HepG2 (cell line): ENCODE measurements around the gene ALB. TPM values are rescaled to one million over a fixed set of nuclear protein-coding genes. Genes with fewer than 3 reads are reported as not detected.

Experiments
- AKAP8 ChIP-seq: sonication (generic); formaldehyde crosslinking; IDR thresholded peaks from 2 replicates; pipeline ENCODE4 v1.5.1; 2020; ENCODE audit warnings: mild to moderate bottlenecking, missing genetic modification reagents
- HOXA7 ChIP-seq: sonication (generic); formaldehyde crosslinking; IDR thresholded peaks from 2 replicates; pipeline ENCODE4 v1.8.1; 2022; ENCODE audit warnings: mild to moderate bottlenecking, missing genetic modification reagents, moderate library complexity
- KDM5A ChIP-seq: fragments of 200-600 bp; sonication (generic); IDR thresholded peaks from 2 replicates; pipeline ENCODE4 v1.7.0; 2018; ENCODE audit warnings: antibody characterized with exemption, mild to moderate bottlenecking, low read length, borderline replicate concordance
- MLXIP ChIP-seq: sonication (generic); formaldehyde crosslinking; IDR thresholded peaks from 2 replicates; pipeline ENCODE4 v1.9.0; 2021; ENCODE audit warnings: missing genetic modification reagents, borderline replicate concordance
- NCOA1 ChIP-seq: sonication (generic); formaldehyde crosslinking; IDR thresholded peaks from 2 replicates; pipeline ENCODE4 v1.9.0; 2021; ENCODE audit warnings: missing genetic modification reagents
- PHF21A ChIP-seq: sonication (generic); formaldehyde crosslinking; IDR thresholded peaks from 2 replicates; pipeline ENCODE4 v1.5.0; 2020; ENCODE audit warnings: mild to moderate bottlenecking, missing genetic modification reagents
- PRMT3 ChIP-seq: sonication (generic); formaldehyde crosslinking; IDR thresholded peaks from 2 replicates; pipeline ENCODE4 v1.8.1; 2022; ENCODE audit warnings: low read depth, mild to moderate bottlenecking, moderate library complexity, missing genetic modification reagents, borderline replicate concordance
- REXO4 ChIP-seq: sonication (generic); formaldehyde crosslinking; IDR thresholded peaks from 2 replicates; pipeline ENCODE4 v1.8.0; 2022; ENCODE audit warnings: missing genetic modification reagents, mild to moderate bottlenecking, borderline replicate concordance
- RXRB ChIP-seq: IDR thresholded peaks from 2 replicates; pipeline ENCODE4 v1.6.1; 2016; ENCODE audit warnings: borderline replicate concordance, missing genetic modification reagents, missing compliant biosample characterization
- SALL2 ChIP-seq: sonication (generic); formaldehyde crosslinking; IDR thresholded peaks from 2 replicates; pipeline ENCODE4 v1.8.1; 2023; ENCODE audit warnings: mild to moderate bottlenecking, missing genetic modification reagents, inconsistent platforms
- SP2 ChIP-seq: sonication (generic); formaldehyde crosslinking; IDR thresholded peaks from 2 replicates; pipeline ENCODE4 v1.5.1; 2020; ENCODE audit warnings: mild to moderate bottlenecking, missing genetic modification reagents
- SYNCRIP ChIP-seq: fragments of 200-400 bp; formaldehyde crosslinking; IDR thresholded peaks from 2 replicates; pipeline ENCODE4 v1.6.1; 2018; ENCODE audit warnings: mild to moderate bottlenecking, low read depth, low read length; ENCODE audit not compliant: insufficient read depth
- ZFX ChIP-seq: sonication (generic); formaldehyde crosslinking; IDR thresholded peaks from 2 replicates; pipeline ENCODE4 v1.4.0; 2020; ENCODE audit warnings: mild to moderate bottlenecking, low read depth, missing genetic modification reagents, moderate library complexity
- ZNF20 ChIP-seq: sonication (generic); formaldehyde crosslinking; IDR thresholded peaks from 2 replicates; pipeline ENCODE4 v1.4.0; 2020; ENCODE audit warnings: mild to moderate bottlenecking, moderate library complexity, missing genetic modification reagents
- ZNF263 ChIP-seq: sonication (generic); formaldehyde crosslinking; IDR thresholded peaks from 2 replicates; pipeline ENCODE4 v1.4.0; 2020; ENCODE audit warnings: missing genetic modification reagents
- ZNF292 ChIP-seq: sonication (generic); formaldehyde crosslinking; IDR thresholded peaks from 2 replicates; pipeline ENCODE4 v1.8.1; 2022; ENCODE audit warnings: mild to moderate bottlenecking, low read depth, missing genetic modification reagents, borderline replicate concordance
- ZNF430 ChIP-seq: sonication (generic); formaldehyde crosslinking; IDR thresholded peaks from 2 replicates; pipeline ENCODE4 v1.9.0; 2021; ENCODE audit warnings: mild to moderate bottlenecking, missing genetic modification reagents
- ZNF747 ChIP-seq: sonication (generic); formaldehyde crosslinking; IDR thresholded peaks from 2 replicates; pipeline ENCODE4 v1.8.1; 2023; ENCODE audit warnings: missing genetic modification reagents, mild to moderate bottlenecking, borderline replicate concordance
- ZNF879 ChIP-seq: sonication (generic); formaldehyde crosslinking; IDR thresholded peaks from 2 replicates; pipeline ENCODE4 v1.8.1; 2023; ENCODE audit warnings: missing genetic modification reagents
- ZSCAN12 ChIP-seq: sonication (generic); formaldehyde crosslinking; IDR thresholded peaks from 2 replicates; pipeline ENCODE4 v1.9.0; 2021; ENCODE audit warnings: mild to moderate bottlenecking, missing genetic modification reagents
- polyA plus RNA-seq, 8 experiments: library from polyadenylated mRNA; depleted of rRNA in 3 of 8; stranded (reverse) in 7 of 8; unstranded in 1 of 8; fragments of >200 nt; fragmentation: Illumina TruSeq in 4 of 8; extraction: Trizol in 4 of 8; gene quantifications; 2 replicates each; pipeline versions ENCODE4 v1.2.1 to v1.2.3, GENCODE V29; 2011 to 2016; ENCODE audit warnings: low read depth in 4 of 8, missing spikeins in 1 of 8, mixed read lengths in 1 of 8; ENCODE audit not compliant: insufficient read depth in 1 of 8
- total RNA-seq, 5 experiments: library from RNA; depleted of rRNA; stranded (reverse); fragments of >200 nt; fragmentation: Illumina TruSeq; extraction: Trizol; gene quantifications; 2 replicates each; pipeline ENCODE4 v1.2.3, GENCODE V29; 2016; ENCODE audit warnings: low read depth in 1 of 5
- TF ChIP-seq, protein P1 (sequence below): sonication (generic); formaldehyde crosslinking; IDR thresholded peaks from 2 replicates; pipeline ENCODE4 v1.8.1; 2023; ENCODE audit warnings: mild to moderate bottlenecking, missing genetic modification reagents
- TF ChIP-seq, protein P2 (sequence below): IDR thresholded peaks from 2 replicates; pipeline ENCODE4 v1.6.1; 2016
- TF ChIP-seq, protein P3 (sequence below): sonication (generic); formaldehyde crosslinking; IDR thresholded peaks from 2 replicates; pipeline ENCODE4 v1.4.0; 2020; ENCODE audit warnings: missing genetic modification reagents

ALB gene
- total and polyA plus RNA-seq, 2 of the 13 experiments (the other 11 are each of a cell fraction or from before 2014, with no cell fraction given) = 22,259 to 22,625 TPM

DNA sequence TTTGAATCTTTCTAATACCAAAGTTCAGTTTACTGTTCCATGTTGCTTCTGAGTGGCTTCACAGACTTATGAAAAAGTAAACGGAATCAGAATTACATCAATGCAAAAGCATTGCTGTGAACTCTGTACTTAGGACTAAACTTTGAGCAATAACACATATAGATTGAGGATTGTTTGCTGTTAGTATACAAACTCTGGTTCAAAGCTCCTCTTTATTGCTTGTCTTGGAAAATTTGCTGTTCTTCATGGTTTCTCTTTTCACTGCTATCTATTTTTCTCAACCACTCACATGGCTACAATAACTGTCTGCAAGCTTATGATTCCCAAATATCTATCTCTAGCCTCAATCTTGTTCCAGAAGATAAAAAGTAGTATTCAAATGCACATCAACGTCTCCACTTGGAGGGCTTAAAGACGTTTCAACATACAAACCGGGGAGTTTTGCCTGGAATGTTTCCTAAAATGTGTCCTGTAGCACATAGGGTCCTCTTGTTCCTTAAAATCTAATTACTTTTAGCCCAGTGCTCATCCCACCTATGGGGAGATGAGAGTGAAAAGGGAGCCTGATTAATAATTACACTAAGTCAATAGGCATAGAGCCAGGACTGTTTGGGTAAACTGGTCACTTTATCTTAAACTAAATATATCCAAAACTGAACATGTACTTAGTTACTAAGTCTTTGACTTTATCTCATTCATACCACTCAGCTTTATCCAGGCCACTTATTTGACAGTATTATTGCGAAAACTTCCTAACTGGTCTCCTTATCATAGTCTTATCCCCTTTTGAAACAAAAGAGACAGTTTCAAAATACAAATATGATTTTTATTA, 28.3 kb downstream of the ALB start (continued):
- no peak for TF ChIP-seq MLXIP (CRISPR knock-in tag)
- no peak for TF ChIP-seq AKAP8
- TF ChIP-seq NCOA1 (CRISPR knock-in tag) = no peak
- TF ChIP-seq ZFX (CRISPR knock-in tag) = no peak
- TF ChIP-seq ZNF879 (CRISPR knock-in tag) = no peak
- no peak for TF ChIP-seq ZNF20 (CRISPR knock-in tag)
- TF ChIP-seq SP2 (CRISPR knock-in tag) = no peak
- TF ChIP-seq, protein P1, sequence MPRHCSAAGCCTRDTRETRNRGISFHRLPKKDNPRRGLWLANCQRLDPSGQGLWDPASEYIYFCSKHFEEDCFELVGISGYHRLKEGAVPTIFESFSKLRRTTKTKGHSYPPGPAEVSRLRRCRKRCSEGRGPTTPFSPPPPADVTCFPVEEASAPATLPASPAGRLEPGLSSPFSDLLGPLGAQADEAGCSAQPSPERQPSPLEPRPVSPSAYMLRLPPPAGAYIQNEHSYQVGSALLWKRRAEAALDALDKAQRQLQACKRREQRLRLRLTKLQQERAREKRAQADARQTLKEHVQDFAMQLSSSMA = no peak
- no peak for TF ChIP-seq REXO4 (CRISPR knock-in tag)
- TF ChIP-seq, protein P2, sequence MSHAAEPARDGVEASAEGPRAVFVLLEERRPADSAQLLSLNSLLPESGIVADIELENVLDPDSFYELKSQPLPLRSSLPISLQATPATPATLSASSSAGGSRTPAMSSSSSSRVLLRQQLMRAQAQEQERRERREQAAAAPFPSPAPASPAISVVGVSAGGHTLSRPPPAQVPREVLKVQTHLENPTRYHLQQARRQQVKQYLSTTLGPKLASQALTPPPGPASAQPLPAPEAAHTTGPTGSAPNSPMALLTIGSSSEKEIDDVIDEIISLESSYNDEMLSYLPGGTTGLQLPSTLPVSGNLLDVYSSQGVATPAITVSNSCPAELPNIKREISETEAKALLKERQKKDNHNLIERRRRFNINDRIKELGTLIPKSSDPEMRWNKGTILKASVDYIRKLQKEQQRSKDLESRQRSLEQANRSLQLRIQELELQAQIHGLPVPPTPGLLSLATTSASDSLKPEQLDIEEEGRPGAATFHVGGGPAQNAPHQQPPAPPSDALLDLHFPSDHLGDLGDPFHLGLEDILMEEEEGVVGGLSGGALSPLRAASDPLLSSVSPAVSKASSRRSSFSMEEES (CRISPR knock-in tag) = peak; percentile 70
- TF ChIP-seq ZNF430 (CRISPR knock-in tag) = no peak
- TF ChIP-seq PRMT3 (CRISPR knock-in tag) = no peak
- no peak for TF ChIP-seq SALL2 (CRISPR knock-in tag)
- TF ChIP-seq ZSCAN12 (CRISPR knock-in tag) = no peak
- no peak for TF ChIP-seq ZNF292
- no peak for TF ChIP-seq HOXA7 (CRISPR knock-in tag)
- peak; percentile 92 for TF ChIP-seq RXRB
- no peak for TF ChIP-seq SYNCRIP
- TF ChIP-seq, protein P3, sequence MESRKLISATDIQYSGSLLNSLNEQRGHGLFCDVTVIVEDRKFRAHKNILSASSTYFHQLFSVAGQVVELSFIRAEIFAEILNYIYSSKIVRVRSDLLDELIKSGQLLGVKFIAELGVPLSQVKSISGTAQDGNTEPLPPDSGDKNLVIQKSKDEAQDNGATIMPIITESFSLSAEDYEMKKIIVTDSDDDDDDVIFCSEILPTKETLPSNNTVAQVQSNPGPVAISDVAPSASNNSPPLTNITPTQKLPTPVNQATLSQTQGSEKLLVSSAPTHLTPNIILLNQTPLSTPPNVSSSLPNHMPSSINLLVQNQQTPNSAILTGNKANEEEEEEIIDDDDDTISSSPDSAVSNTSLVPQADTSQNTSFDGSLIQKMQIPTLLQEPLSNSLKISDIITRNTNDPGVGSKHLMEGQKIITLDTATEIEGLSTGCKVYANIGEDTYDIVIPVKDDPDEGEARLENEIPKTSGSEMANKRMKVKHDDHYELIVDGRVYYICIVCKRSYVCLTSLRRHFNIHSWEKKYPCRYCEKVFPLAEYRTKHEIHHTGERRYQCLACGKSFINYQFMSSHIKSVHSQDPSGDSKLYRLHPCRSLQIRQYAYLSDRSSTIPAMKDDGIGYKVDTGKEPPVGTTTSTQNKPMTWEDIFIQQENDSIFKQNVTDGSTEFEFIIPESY (CRISPR knock-in tag) = no peak
- no peak for TF ChIP-seq ZNF747 (CRISPR knock-in tag)
- peak; percentile 55; the same call in 1 of the 2 replicates for TF ChIP-seq KDM5A
- TF ChIP-seq PHF21A = no peak
- TF ChIP-seq ZNF263 (CRISPR knock-in tag) = no peak
